Motor neuron (in vitro differentiated cells): ENCODE data around the gene DOCK4. TPM values are rescaled to one million over a fixed set of nuclear protein-coding genes. Genes with fewer than 3 reads are reported as not detected.
A peak's percentile ranks its signal among the peaks of the same experiment; 100 is the strongest.
"Not testable (repeated sequence)": the region's sequence is repeated elsewhere in the genome, so short reads cannot be mapped to it uniquely, and the experiment has no call there.

ENCODE experiments used
- ATAC-seq, 8 experiments: fragments of 200-7000 bp; cut with Tn5 transposase; replicated peaks in 6 of 8; 2 replicates each; pipeline ENCODE4 v1.8.0; 2021; ENCODE audit warnings: mild to moderate bottlenecking in 8 of 8, moderate library complexity in 8 of 8
- H3K27ac ChIP-seq, 2 donors: fragments of 250-450 bp; sonication (Bioruptor Pico); 2 replicates each; pipeline ENCODE4 v1.9.0; 2021; ENCODE audit warnings: antibody characterized with exemption in 2 of 2, mild to moderate bottlenecking in 2 of 2, moderate library complexity in 1 of 2
- H3K4me1 ChIP-seq, 2 donors: fragments of 250-450 bp; sonication (Bioruptor Pico); replicated peaks in 1 of 2; 2 replicates each; pipeline ENCODE4 v1.6.1; 2021; ENCODE audit warnings: antibody characterized with exemption in 2 of 2, mild to moderate bottlenecking in 2 of 2, moderate library complexity in 1 of 2
- H3K4me3 ChIP-seq, 5 donors: fragments of 250-450 bp; sonication (Bioruptor Pico); 2 replicates each; pipeline ENCODE4 v1.9.0; 2021; ENCODE audit warnings: antibody characterized with exemption in 5 of 5, mild to moderate bottlenecking in 5 of 5, moderate library complexity in 4 of 5
- WGBS, 10 experiments: fragments of 450-650 bp; shearing (Covaris generic); methylation state at CpG; one replicate each; pipeline ENCODE4 v1.0.0; 2022; 5-methylcytosine and 5-hydroxymethylcytosine counted together
- in situ Hi-C, 9 experiments: fragments of 400-800 bp; cut with MboI; loops; one replicate each; pipeline ENCODE4 v1.15.0; 2021; ENCODE audit warnings: low sequenced_read_pairs in 9 of 9, low pct_unique_long_range_greater_than_20kb in 2 of 9; ENCODE audit not compliant: unreplicated experiment in 9 of 9
- total RNA-seq, 8 experiments: library from RNA; unstranded; fragments of 300-600 nt; gene quantifications; 2 replicates each; pipeline versions ENCODE4 v1.2.3 to v1.2.4, GENCODE V29; 2022

DOCK4 gene
- total RNA-seq, 8 experiments from 2014 or later: 8.1 to 27.3 (median 20.6) TPM

DNA sequence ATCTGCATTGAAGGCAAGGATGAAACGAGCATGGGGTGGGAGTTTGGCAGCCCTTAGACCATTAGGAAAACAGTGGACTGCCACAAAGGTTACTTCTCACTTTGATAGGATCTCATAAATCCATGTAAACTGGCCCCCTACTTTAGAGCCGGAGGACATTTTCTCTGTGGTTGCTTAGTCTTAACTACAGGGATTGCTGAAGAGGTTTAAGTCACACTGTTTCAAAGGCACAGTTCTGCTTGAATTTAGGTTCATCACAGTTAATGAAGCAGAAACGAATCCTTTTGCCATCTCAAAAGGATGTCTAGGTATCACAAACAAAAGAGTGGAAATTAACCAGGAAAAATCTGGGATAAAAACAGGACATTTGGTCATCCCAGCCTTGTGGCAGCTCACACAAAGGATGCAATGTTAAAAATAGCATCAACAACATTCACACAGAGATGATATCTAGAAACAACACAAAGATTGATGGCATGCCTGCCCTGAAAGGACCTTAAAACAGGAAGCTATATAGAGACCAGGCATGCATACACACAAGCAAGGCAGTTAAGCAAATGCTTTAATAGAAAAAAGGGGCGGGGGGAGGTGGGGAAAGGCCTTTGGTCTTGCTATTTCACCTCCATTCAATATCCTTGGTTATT lies 74.0 kb downstream of the DOCK4 start:
- 0 to 100% (median 56%) methylated on average over 1 to 4 of the region's 4 CpGs; no CpG with 5 or more reads in 2 of the 10 experiments for WGBS, 10 experiments
- peak in 5 of 8 experiments; percentile 32 to 65 (median 45) for ATAC-seq
- in situ Hi-C loops: no loop called here
- H3K4me3 ChIP-seq: peak overlapping the region in 1 of 5 donors; percentile 1
- peak overlapping the region; percentile 49 to 67 for H3K27ac ChIP-seq
- H3K4me1 ChIP-seq: peaks cover 39 to 71% of the 10 kb centered on the region in 2 donors

DNA sequence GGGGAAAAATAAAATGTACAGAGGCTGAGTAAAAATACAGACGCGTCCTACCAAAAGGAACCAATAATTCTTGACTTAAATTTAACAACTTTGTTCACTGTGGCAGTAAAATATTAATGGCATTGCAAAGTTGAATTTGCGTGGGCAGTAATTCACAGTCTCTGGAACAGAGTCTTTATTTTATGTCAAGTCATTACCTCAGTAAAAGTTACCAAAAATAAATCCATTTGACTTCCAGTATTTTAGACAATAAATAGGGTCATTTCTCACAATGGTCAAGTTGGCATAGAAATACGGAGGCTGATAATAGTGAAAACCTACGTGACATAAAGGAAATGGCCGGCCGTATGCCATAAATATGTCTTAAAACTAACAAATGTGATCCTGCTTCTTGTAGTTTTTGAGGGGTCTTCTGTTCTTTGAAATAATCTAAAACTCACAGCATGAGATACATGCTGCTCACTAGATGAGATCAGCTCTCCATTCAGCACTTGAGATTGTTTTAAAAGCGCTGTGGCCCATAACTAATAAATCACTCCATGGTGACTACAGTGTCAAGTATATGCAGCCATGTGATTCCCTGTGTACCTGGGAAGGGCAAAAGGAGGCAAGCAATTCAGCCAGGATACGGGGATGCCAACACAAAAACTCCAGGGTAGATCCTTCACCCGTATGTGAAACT lies 75.3 kb downstream of the DOCK4 start:
- in situ Hi-C loops: no loop called here
- no peak overlapping the region for H3K4me3 ChIP-seq
- H3K27ac ChIP-seq: peak overlapping the region; percentile 43 to 67
- H3K4me1 ChIP-seq: peaks cover 31 to 58% of the 10 kb centered on the region in 2 donors
- peak in 5 of 8 experiments; percentile 63 to 90 (median 75) for ATAC-seq
- 41 to 96% (median 73%) methylated on average over 5 to 10 of the region's 10 CpGs for WGBS, 10 experiments

DNA sequence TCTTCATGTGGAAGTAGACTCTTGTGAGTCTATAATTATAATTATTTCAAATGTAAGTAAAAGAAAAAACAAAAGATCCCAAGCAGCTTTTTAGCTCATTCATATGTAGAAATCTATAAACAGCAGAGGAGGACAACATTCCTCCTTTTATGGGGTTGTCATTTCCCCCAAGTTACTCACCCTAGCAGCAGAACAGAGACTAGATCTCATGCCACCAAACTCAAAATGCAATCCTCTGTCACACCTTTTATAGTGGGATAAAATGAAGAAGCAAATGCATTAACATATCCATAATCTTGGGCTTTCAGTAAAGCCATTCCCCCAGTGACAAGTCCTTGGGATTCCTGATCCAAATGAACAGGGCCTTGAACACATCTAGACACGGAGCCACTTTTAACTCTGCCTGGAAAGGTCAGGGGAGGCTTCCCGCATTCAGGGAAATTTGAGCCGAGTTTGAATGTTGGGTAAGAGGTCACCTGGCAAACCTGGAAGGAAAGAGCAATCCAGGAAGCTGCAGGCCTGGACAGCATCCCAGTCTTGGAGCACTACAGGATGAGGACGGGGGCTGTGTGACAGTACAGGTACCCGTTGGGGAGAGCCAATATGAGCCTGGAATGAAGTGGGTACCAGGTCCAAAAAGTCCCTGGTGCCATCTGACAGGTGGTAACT lies 76.4 kb downstream of the DOCK4 start:
- Histone ChIP-seq H3K4me1 (peaks cover 26 to 51% of the 10 kb centered on the region in 2 donors), H3K27ac (no peak overlapping the region), H3K4me3 (no peak overlapping the region)
- WGBS, 10 experiments: 62 to 100% (median 93%) methylated on average over 1 to 4 of the region's 5 CpGs; no CpG with 5 or more reads in 2 of the 10 experiments
- in situ Hi-C loops: no loop called here
- ATAC-seq: no peak

DNA sequence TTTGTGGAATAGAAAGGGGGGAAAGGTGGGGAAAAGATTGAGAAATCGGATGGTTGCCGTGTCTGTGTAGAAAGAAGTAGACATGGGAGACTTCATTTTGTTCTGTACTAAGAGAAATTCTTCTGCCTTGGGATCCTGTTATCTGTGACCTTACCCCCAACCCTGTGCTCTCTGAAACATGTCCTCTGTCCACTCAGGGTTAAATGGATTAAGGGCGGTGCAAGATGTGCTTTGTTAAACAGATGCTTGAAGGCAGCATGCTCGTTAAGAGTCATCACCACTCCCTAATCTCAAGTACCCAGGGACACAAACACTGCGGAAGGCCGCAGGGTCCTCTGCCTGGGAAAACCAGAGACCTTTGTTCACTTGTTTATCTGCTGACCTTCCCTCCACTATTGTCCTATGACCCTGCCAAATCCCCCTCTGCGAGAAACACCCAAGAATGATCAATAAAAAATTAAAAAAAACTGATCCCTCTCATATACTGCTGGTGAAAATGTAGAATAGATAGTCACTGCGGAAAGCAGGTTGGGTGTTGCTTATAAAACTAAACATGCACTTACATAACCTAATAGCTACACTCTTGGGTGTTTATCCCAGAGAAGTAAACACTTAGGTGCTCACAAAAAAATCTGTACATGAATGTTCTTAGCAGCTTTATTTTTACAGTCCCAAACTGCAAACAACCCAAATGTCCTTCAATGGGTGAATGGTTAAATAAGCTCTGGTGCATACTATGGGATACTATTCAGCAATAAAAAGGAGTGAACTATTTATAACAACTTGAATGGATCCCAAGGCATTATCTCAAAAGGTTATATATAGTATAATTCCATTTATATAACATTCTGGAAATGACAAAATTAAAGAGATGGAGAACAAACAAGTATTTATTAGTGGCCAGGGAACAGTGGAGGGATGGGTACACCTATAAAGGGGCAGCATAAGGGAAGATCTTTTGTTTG lies 77.5 kb downstream of the DOCK4 start:
- H3K4me1 ChIP-seq: peaks cover 26 to 45% of the 10 kb centered on the region in 2 donors
- H3K27ac ChIP-seq, H3K4me3 ChIP-seq, ATAC-seq, in situ Hi-C loops: not testable (repeated sequence)
- 80% methylated on average over 1 of the region's 8 CpGs; no CpG with 5 or more reads in 9 of the 10 experiments for WGBS, 10 experiments

DNA sequence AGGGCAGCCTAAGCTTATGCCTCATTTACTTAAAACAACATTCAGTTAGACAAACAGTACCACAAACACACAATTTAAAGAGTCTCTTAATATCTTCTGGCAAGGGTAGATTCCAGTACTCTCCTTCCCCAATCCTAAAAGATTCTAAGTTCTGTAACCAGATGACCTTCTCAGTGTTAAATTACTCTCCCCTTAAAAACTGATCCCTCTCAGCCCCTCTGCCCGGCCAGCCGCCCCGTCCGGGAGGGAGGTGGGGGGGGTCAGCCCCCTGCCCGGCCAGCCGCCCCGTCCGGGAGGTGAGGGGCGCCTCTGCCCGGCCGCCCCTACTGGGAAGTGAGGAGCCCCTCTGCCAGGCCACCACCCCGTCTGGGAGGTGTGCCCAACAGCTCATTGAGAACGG lies 78.2 kb downstream of the DOCK4 start:
- H3K27ac ChIP-seq, ATAC-seq, in situ Hi-C loops, H3K4me3 ChIP-seq: not testable (repeated sequence)
- H3K4me1 ChIP-seq: peaks cover 25 to 38% of the 10 kb centered on the region in 2 donors
- WGBS, 10 experiments: no CpG with 5 or more reads among the region's 13 CpGs

DNA sequence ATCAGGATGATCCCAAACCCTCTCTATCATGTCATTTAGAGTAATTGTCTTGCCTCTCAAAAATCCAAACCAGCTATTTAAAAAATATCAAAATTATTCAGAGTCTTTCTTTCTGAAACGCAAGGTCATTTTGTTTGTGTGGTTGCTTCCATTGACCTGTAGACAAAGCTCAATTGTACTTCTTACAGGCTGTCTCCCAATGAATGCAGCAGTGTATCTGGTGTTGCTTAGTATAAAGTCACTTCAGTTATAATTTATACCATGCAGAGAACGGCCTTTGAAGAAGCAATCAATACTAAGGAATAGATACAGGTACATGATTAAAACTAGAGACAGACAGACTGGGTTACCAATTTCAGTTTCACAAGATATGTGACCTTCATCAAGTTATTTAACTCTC lies 80.9 kb downstream of the DOCK4 start:
- ATAC-seq: no peak

DNA sequence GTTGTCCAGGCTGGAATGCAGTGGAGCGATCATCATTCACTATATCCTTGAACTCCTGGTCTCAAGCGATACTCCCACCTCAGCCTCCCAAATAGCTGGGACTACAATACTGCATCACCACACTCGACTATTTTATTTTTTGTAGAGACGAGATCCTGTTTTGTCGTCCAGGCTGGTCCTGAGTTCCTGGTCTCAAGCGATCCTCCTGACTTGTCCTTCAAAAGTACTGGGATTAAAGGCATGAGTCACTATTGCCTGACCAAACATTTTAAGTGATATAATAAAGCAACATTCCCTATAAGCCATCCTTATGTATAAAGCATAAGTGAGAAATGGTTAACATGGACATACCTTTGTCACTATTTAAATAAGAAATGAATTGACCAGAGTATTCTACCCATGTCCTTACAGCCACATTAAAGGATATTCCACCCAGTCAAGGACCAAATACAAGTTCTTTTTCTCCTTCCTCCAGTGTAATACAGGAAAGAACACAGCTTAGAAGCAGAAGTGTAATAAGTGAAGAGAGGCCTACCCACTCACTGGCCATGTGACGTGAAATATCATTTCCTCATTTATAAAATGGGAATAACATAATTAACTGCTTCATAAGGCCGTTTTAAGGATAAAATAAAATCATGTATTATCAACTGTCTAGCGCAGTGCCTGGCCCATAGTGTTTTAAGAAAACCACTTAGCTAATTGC lies 82.0 kb downstream of the DOCK4 start:
- no peak overlapping the region for H3K4me3 ChIP-seq
- H3K27ac ChIP-seq: no peak overlapping the region
- WGBS, 10 experiments: 73 to 100% (median 95%) methylated on average over 2 to 9 of the region's 9 CpGs
- in situ Hi-C loops: loop anchor here in 1 of 9 experiments (25.0 kb wide), 1 partner anchor 362 kb away; no protein-coding TSS in a partner anchor
- ATAC-seq: no peak
- no peaks in the 10 kb centered on the region for H3K4me1 ChIP-seq

More for the DNA sequence above, 80.9 kb downstream of the DOCK4 start:
- no peak overlapping the region for H3K27ac ChIP-seq
- H3K4me1 ChIP-seq: peaks cover 0 to 10% of the 10 kb centered on the region in 2 donors
- H3K4me3 ChIP-seq: no peak overlapping the region
- WGBS, 10 experiments: 25 to 100% (median 44%) methylated on average over 1 to 2 of the region's 2 CpGs; no CpG with 5 or more reads in 1 of the 10 experiments
- in situ Hi-C loops: no loop called here

DNA sequence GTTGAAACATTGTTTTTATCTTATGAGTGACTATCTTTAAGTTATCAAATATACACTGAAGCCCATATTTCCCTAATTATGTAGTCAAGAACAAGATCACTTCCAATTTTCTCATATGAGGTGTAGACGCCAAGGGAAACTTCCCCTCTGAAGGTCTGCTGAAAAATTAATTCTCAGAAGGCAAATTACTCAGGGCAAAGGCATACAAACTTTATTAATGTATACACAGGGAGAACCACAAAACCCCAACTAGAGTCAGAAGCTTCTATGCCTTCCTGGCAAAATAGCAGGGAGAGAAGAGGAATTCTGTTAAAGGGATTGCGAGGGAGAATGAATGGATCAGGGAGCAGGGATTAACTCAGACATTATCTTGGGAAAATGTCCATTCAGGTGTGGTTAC lies 83.4 kb downstream of the DOCK4 start:
- Histone ChIP-seq H3K4me1 (no peaks in the 10 kb centered on the region), H3K27ac (no peak overlapping the region), H3K4me3 (no peak overlapping the region)
- no peak for ATAC-seq
- 67 to 100% (median 95%) methylated on average over 1 to 2 of the region's 2 CpGs for WGBS, 10 experiments
- in situ Hi-C loops: loop anchor here in 1 of 9 experiments (25.0 kb wide), 1 partner anchor 360 kb away; no protein-coding TSS in a partner anchor

DNA sequence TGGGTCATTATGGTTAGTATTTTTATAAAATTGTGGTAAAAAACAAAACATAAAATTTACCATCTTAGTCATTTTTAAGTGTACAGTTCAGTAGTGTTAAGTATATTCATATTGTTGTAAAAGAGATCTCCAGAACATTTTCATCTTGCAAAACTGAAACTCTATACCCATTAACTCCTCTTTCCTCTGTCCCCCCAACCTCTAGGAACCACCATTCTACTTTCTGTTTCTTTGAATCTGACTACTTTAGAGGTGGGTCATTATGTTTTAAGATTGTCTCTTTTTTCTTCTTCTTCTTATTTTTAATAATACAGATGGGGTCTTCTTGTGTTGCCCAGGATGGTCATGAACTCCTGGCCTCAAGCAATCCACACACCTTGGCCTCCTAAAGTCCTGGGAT lies 84.1 kb downstream of the DOCK4 start:
- Histone ChIP-seq H3K27ac (no peak overlapping the region), H3K4me3 (no peak overlapping the region), H3K4me1 (no peaks in the 10 kb centered on the region)
- no peak for ATAC-seq
- in situ Hi-C loops: loop anchor here in 1 of 9 experiments (25.0 kb wide), 1 partner anchor 360 kb away; no protein-coding TSS in a partner anchor

DNA sequence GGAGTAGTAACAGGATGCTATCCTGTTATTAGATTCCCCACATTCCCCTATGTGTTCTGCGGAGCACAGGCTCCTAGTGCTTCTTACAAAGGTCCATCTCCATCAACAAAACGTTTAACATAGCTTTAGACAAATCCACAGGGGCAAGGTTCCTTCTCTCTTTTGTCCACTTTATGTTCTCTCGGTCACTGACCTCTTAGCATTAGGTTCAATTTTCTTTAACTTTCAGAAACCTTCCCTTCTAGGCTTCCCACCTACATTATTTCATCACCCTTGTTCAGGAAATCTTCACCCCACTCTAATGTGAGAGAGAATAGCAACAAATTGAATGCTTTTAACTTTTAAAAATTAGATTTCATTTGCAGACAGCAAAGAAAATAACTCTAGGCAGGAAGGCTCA lies 84.9 kb downstream of the DOCK4 start:
- Histone ChIP-seq H3K27ac (no peak overlapping the region), H3K4me3 (no peak overlapping the region), H3K4me1 (no peaks in the 10 kb centered on the region)
- ATAC-seq: no peak
- WGBS, 10 experiments: 52 to 100% (median 64%) methylated on average over 1 to 3 of the region's 3 CpGs; no CpG with 5 or more reads in 1 of the 10 experiments
- in situ Hi-C loops: loop anchor here in 1 of 9 experiments (25.0 kb wide), 1 partner anchor 359 kb away; no protein-coding TSS in a partner anchor

DNA sequence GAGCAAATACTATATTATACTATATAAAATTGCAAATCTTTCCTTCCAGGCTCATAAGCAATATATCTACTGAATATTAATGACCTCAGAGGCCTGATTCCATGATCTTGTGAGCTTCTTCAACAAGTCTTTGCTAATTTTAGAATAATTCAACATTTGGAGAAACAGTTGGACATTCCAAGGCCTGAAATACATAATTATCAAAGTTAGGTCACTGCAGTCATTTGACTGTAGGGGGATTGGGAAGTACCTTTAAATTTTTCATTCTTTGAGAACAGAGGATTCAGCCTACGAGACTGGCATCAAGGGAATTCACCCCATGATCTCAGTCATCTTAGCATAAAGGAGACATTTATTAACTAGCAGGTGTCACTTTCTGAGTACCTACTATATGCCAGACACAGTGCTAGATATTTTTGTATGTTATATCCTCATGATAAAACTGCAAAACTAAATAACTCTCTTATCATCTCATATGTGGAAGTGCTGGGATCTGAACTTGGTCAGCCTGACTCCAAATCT lies 85.4 kb downstream of the DOCK4 start:
- Histone ChIP-seq H3K27ac (no peak overlapping the region), H3K4me1 (no peaks in the 10 kb centered on the region), H3K4me3 (no peak overlapping the region)
- WGBS, 10 experiments: 33 to 100% (median 100%) methylated on average over 1 of the region's 1 CpG; no CpG with 5 or more reads in 3 of the 10 experiments
- no peak for ATAC-seq
- in situ Hi-C loops: loop anchor here in 1 of 9 experiments (25.0 kb wide), 1 partner anchor 358 kb away; no protein-coding TSS in a partner anchor
